HepG2 (cell line): Measurements from ENCODE around the gene BRMS1. TPM values are rescaled to one million over a fixed set of nuclear protein-coding genes. Genes with fewer than 3 reads are reported as not detected.

Experiments used
- ARNT ChIP-seq: fragments of 450-650 bp; IDR thresholded peaks from 2 replicates; pipeline ENCODE4 v1.6.1; 2017
- BRD4 ChIP-seq: sonication (generic); formaldehyde crosslinking; IDR thresholded peaks from 2 replicates; pipeline ENCODE4 v1.4.0; 2020; ENCODE audit warnings: missing genetic modification reagents
- ELF3 ChIP-seq: IDR thresholded peaks from 2 replicates; pipeline ENCODE4 v1.6.1; 2016; ENCODE audit warnings: missing genetic modification reagents, missing compliant biosample characterization
- HDAC1 ChIP-seq: sonication (generic); formaldehyde crosslinking; IDR thresholded peaks from 2 replicates; pipeline ENCODE4 v1.5.1; 2020; ENCODE audit warnings: mild to moderate bottlenecking, missing genetic modification reagents
- HNRNPH1 ChIP-seq: fragments of 200-400 bp; formaldehyde crosslinking; optimal IDR thresholded peaks from 2 replicates; pipeline ENCODE3; 2017; ENCODE audit warnings: mild to moderate bottlenecking, low read depth, low read length
- HNRNPK ChIP-seq: fragments of 200-400 bp; formaldehyde crosslinking; IDR thresholded peaks from 2 replicates; pipeline ENCODE4 v1.6.1; 2018; ENCODE audit warnings: low read length, low read depth, moderate library complexity, mild to moderate bottlenecking; ENCODE audit not compliant: poor library complexity, severe bottlenecking
- HNRNPLL ChIP-seq: fragments of 200-400 bp; formaldehyde crosslinking; IDR thresholded peaks from 2 replicates; pipeline ENCODE4 v1.6.1; 2017; ENCODE audit warnings: mild to moderate bottlenecking, low read depth, low read length; ENCODE audit not compliant: poor library complexity, severe bottlenecking
- KLF16 ChIP-seq, 2 experiments: sonication (generic) in 1 of 2; formaldehyde crosslinking in 1 of 2; IDR thresholded peaks; 2 replicates each; pipeline versions ENCODE4 v1.6.1 to v1.8.0; 2016 to 2023; ENCODE audit warnings: missing genetic modification reagents in 2 of 2, missing compliant biosample characterization in 1 of 2
- RARG ChIP-seq: sonication (generic); formaldehyde crosslinking; IDR thresholded peaks from 2 replicates; pipeline ENCODE4 v1.4.0; 2020; ENCODE audit warnings: low read depth, mild to moderate bottlenecking, missing genetic modification reagents
- RELA ChIP-seq: sonication (generic); formaldehyde crosslinking; IDR thresholded peaks from 2 replicates; pipeline ENCODE4 v1.4.0; 2020; ENCODE audit warnings: missing genetic modification reagents
- RXRA ChIP-seq: sonication (generic); formaldehyde crosslinking; IDR thresholded peaks from 2 replicates; pipeline ENCODE4 v1.5.1; 2020; ENCODE audit warnings: missing genetic modification reagents
- SMAD3 ChIP-seq: sonication (generic); formaldehyde crosslinking; IDR thresholded peaks from 2 replicates; pipeline ENCODE4 v1.4.0; 2020; ENCODE audit warnings: missing genetic modification reagents
- SP140L ChIP-seq: sonication (generic); formaldehyde crosslinking; IDR thresholded peaks from 2 replicates; pipeline ENCODE4 v1.4.0; 2020; ENCODE audit warnings: missing genetic modification reagents, borderline replicate concordance
- ZNF343 ChIP-seq: sonication (generic); formaldehyde crosslinking; IDR thresholded peaks from 2 replicates; pipeline ENCODE4 v1.4.0; 2020; ENCODE audit warnings: mild to moderate bottlenecking, missing genetic modification reagents
- ZNF503 ChIP-seq: sonication (generic); formaldehyde crosslinking; IDR thresholded peaks from 2 replicates; pipeline ENCODE4 v1.4.0; 2020; ENCODE audit warnings: missing genetic modification reagents
- ZNF574 ChIP-seq: sonication (generic); formaldehyde crosslinking; IDR thresholded peaks from 2 replicates; pipeline ENCODE4 v1.4.0; 2020; ENCODE audit warnings: missing genetic modification reagents
- ZNF687 ChIP-seq: sonication (generic); formaldehyde crosslinking; IDR thresholded peaks from 2 replicates; pipeline ENCODE4 v1.5.1; 2020; ENCODE audit warnings: mild to moderate bottlenecking, missing genetic modification reagents, moderate library complexity
- ZSCAN29 ChIP-seq: sonication (generic); formaldehyde crosslinking; conservative IDR thresholded peaks from 2 replicates; pipeline ENCODE4 v1.4.0; 2020; ENCODE audit warnings: mild to moderate bottlenecking, missing genetic modification reagents
- polyA plus RNA-seq, 8 experiments: library from polyadenylated mRNA; depleted of rRNA in 3 of 8; stranded (reverse) in 7 of 8; unstranded in 1 of 8; fragments of >200 nt; fragmentation: Illumina TruSeq in 4 of 8; extraction: Trizol in 4 of 8; gene quantifications; 2 replicates each; pipeline versions ENCODE4 v1.2.1 to v1.2.3, GENCODE V29; 2011 to 2016; ENCODE audit warnings: low read depth in 4 of 8, missing spikeins in 1 of 8, mixed read lengths in 1 of 8; ENCODE audit not compliant: insufficient read depth in 1 of 8
- total RNA-seq, 5 experiments: library from RNA; depleted of rRNA; stranded (reverse); fragments of >200 nt; fragmentation: Illumina TruSeq; extraction: Trizol; gene quantifications; 2 replicates each; pipeline ENCODE4 v1.2.3, GENCODE V29; 2016; ENCODE audit warnings: low read depth in 1 of 5

Gene BRMS1
- total and polyA plus RNA-seq, 2 of the 13 experiments (the other 11 are each of a cell fraction or from before 2014, with no cell fraction given), result 15.8 to 55.7 TPM

GRCh38 chr11:66312549-66313320, 32.2 kb downstream of the BRMS1 start (continued):
- TF ChIP-seq SP140L (CRISPR knock-in tag), result 0 out of 2 replicates have a peak, but pooled peaks have one; percentile 26
- peak; percentile 25; the same call in 1 of the 2 replicates for TF ChIP-seq BRD4
- no peak for TF ChIP-seq ARNT
- TF ChIP-seq ZNF574 (CRISPR knock-in tag), result peak; percentile 29; the same call in 1 of the 2 replicates
- TF ChIP-seq RXRA, result 0 out of 2 replicates have a peak, but pooled peaks have one; percentile 30
- TF ChIP-seq HNRNPLL, result no peak
- 0 out of 2 replicates have a peak, but pooled peaks have one; percentile 16 for TF ChIP-seq SMAD3 (CRISPR knock-in tag)
- TF ChIP-seq HNRNPK, result peak; percentile 43
- no peak for TF ChIP-seq ZSCAN29 (CRISPR knock-in tag)
- no peak for TF ChIP-seq RELA (CRISPR knock-in tag)
- peak; percentile 36; the same call in 1 of the 2 replicates for TF ChIP-seq ZNF503 (CRISPR knock-in tag)
- TF ChIP-seq HDAC1 (CRISPR knock-in tag), result peak; percentile 9; the same call in 1 of the 2 replicates
- TF ChIP-seq RARG (CRISPR knock-in tag), result peak; percentile 38; the same call in 1 of the 2 replicates
- 0 out of 2 replicates have a peak, but pooled peaks have one; percentile 2 for TF ChIP-seq ZNF687
- 0 out of 2 replicates have a peak, but pooled peaks have one; percentile 13 for TF ChIP-seq ELF3 (CRISPR knock-in tag)
- TF ChIP-seq HNRNPH1, result no peak
- no peak for TF ChIP-seq ZNF343 (CRISPR knock-in tag)
- TF ChIP-seq KLF16 (CRISPR knock-in tag; IDR thresholded peaks at IDR 0.05), result no peak
- TF ChIP-seq, all 625 proteins: peak for 106
